Measurements from ENCODE around the gene GPR62.
"Not testable (repeated sequence)": the region's sequence is repeated elsewhere in the genome, so short reads cannot be mapped to it uniquely, and the experiment has no call there.

Gene GPR62

DNA sequence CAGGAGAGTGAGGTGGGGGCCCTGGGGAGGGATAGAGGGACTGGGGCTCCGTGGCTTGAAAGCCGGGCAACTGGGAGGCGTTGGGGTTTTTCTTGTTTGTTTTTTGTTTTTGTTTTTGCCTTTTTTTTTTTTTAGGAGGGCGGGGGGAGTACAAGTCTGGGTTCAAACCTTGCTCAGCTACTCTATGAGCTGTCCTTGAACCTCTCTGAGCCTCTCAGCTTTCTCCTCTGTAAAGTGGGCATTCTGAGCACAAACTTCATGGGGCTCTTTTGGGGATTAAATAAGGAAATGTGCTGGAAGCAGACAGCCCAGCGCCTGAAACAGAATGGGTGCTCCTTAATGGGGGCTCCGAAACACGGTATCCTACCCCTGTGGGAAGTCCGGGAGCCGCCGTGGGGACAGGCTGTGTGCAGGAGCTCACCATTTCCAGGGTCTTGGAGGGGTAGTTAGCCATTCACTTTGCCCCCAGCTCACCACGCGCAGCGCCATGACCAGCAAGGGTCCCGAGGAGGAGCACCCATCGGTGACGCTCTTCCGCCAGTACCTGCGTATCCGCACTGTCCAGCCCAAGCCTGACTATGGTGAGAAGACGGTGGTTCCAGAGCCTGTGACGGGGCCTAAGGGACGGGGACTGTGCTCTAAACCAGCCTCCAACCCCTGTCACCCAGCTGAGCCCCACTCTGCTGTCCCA, 28.5 kb downstream of the GPR62 start:
- ChIA-PET POLR2A (ENCODE audit: low non-redundant PET) (interaction anchor here (1.1 kb wide), 2 partner anchors 9 to 10 kb away, joined by 3 to 5 read pairs; partner anchors contain the start of gene ABHD14B), CTCF (no interaction called here)
- no peak for TF ChIP-seq CTCF (conservative IDR thresholded peaks at IDR 0.05; ENCODE audit: low read depth)
- DNase-seq (ENCODE audit: low spot score): no peak
- H3K27ac ChIP-seq: peak overlapping the region; percentile 98

- TF ChIP-seq CTCF (conservative IDR thresholded peaks at IDR 0.05; ENCODE audit: low read depth): no peak
- ChIA-PET CTCF (no interaction called here), POLR2A (ENCODE audit: low non-redundant PET) (no interaction called here)
- H3K27ac ChIP-seq: peak overlapping the region; percentile 98
- DNase-seq (ENCODE audit: low spot score): no peak
Measured at GRCh38 chr3:51984269-51984647, 29.1 kb downstream of the GPR62 start.

GRCh38 chr3:51985063-51985462, 29.9 kb downstream of the GPR62 start:
- TF ChIP-seq CTCF (conservative IDR thresholded peaks at IDR 0.05; ENCODE audit: low read depth): no peak
- POLR2A ChIA-PET (ENCODE audit: low non-redundant PET): no interaction called here
- H3K27ac ChIP-seq: peak overlapping the region; percentile 98

DNA sequence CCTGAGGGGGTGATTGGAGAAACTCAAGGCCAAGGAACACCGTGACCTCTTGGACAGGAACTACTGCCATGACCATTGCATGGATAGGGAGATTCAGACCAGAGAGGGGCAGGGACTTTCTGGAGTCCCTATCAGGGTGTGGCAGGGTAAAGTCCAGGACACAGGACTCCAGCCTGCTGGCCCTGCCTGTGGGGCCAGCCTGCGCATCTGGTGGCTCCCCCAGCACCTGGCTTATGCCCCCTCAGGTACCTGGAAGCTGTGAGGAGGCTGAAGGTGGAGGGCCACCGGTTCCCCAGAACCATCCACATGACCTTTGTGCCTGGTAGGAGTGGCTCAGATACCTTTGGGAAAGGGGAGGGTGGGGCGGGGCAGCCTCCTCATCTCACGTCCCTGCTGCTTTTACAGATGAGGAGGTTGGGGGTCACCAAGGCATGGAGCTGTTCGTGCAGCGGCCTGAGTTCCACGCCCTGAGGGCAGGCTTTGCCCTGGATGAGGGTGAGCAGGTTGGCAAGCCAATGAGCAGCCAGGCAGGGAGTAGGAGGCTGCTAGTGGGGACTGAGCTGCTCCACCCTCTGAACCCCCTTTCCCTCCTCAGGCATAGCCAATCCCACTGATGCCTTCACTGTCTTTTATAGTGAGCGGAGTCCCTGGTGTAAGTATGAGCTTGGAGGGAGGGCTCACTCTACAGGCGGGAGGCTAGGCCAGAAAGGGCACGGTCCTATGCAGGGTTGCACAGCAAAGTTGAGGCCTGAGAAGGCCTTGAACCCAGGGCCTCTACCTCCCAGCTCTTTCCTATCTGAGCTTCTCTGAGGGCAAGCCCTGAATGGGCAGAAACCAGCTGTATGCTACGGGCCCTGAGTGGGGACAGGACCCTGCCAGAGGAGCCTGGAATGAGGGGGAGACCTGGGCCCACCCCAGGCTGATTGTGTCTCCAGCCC, 31.1 kb downstream of the GPR62 start:
- CTCF ChIA-PET: no interaction called here
- POLR2A ChIA-PET (ENCODE audit: low non-redundant PET): interaction anchor here (0.8 kb wide), 1 partner anchor 10 kb away, joined by 3 read pairs; no protein-coding TSS in a partner anchor
- H3K27ac ChIP-seq: peak overlapping the region; percentile 98
- no peak for TF ChIP-seq CTCF (conservative IDR thresholded peaks at IDR 0.05; ENCODE audit: low read depth)
- no peak for DNase-seq (ENCODE audit: low spot score)

More at GRCh38 chr3:51985063-51985462, 29.9 kb downstream of the GPR62 start:
- no peak for DNase-seq (ENCODE audit: low spot score)
- CTCF ChIA-PET: interaction anchor here (0.6 kb wide), 1 partner anchor 16 kb away, joined by 5 read pairs; no protein-coding TSS in a partner anchor

DNA sequence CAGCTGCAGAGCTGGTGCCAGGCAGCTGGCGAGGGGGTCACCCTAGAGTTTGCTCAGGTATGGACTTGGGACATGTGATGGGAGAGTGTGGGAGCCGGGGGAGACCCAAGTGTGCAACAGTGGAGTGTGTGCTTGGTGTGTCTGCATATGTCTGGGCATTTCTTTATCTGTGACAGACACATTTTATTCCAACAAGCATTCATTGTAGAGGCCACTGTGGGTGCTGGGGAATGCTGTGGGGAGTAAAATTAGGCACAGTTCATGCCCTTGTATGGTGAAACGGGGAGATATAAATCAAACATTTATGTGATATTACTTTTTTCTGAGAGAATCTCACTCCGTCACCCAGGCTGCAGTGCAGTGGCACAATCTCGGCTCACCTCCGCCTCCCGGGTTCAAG, 32.4 kb downstream of the GPR62 start:
- no peak for TF ChIP-seq CTCF (conservative IDR thresholded peaks at IDR 0.05; ENCODE audit: low read depth)
- no peak for DNase-seq (ENCODE audit: low spot score)
- ChIA-PET CTCF (no interaction called here), POLR2A (ENCODE audit: low non-redundant PET) (no interaction called here)
- H3K27ac ChIP-seq: peak overlapping the region; percentile 98

DNA sequence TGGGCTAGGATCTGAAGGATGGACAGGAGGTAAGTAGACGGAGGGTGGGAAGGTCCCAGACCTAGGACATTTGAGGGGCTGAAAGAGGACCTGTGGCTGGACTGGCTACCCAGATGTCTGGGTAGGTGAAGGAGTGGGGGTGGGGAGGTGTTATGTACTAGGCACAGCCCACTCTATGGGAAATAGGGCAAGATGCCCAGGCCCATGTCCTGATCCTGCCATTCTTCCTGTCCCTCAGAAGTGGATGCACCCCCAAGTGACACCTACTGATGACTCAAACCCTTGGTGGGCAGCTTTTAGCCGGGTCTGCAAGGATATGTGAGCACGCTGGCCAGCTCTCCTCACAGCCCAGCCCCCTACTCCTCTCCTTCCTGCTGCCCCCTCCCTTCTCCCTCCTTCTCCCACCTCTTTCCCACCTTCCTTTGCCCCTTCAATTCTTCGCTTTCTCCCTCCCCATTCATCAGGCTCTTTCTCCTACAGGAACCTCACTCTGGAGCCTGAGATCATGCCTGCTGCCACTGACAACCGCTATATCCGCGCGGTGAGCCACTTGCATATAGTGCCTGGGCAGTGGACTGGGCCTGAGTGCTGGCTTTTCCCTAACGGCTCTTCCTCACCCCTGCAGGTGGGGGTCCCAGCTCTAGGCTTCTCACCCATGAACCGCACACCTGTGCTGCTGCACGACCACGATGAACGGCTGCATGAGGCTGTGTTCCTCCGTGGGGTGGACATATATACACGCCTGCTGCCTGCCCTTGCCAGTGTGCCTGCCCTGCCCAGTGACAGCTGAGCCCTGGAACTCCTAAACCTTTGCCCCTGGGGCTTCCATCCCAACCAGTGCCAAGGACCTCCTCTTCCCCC, 33.3 kb downstream of the GPR62 start:
- peak overlapping the region; percentile 98 for H3K27ac ChIP-seq
- DNase-seq (ENCODE audit: low spot score): no peak
- ChIA-PET POLR2A (ENCODE audit: low non-redundant PET) (no interaction called here), CTCF (no interaction called here)
- TF ChIP-seq CTCF (conservative IDR thresholded peaks at IDR 0.05; ENCODE audit: low read depth): no peak

GRCh38 chr3:51990501-51990971, 35.4 kb downstream of the GPR62 start:
- DNase-seq (ENCODE audit: low spot score); POLR2A ChIA-PET (ENCODE audit: low non-redundant PET): not testable (repeated sequence)
- peak overlapping the region; percentile 98 for H3K27ac ChIP-seq
- CTCF ChIA-PET: interaction anchor here (0.6 kb wide), 1 partner anchor 25 kb away, joined by 3 read pairs; no protein-coding TSS in a partner anchor

All from RWPE1 (cell line).